Vagina (tissue), 2 donors: Measurements from ENCODE around the gene CREM. TPM values are rescaled to one million over a fixed set of nuclear protein-coding genes. Genes with fewer than 3 reads are reported as not detected.

Source experiments
- DNase-seq, 2 donors: peaks; one replicate each; pipeline ENCODE4 v3.0.0-alpha.2; 2017; ENCODE audit errors: extremely low spot score in 2 of 2
- H3K27ac ChIP-seq: fragments of 200-600 bp; sonication (generic); one replicate; pipeline ENCODE4 v1.5.1; 2019
- H3K27me3 ChIP-seq: fragments of 200-600 bp; sonication (generic); one replicate; pipeline ENCODE4 v1.5.1; 2019
- H3K36me3 ChIP-seq, 2 donors: fragments of 200-600 bp; sonication (generic); one replicate each; pipeline ENCODE4 v1.5.1; 2017 to 2019
- H3K4me1 ChIP-seq: fragments of 200-600 bp; sonication (generic); one replicate; pipeline ENCODE4 v1.5.1; 2019
- H3K4me3 ChIP-seq, 2 donors: fragments of 200-600 bp; sonication (generic); 1 replicate in 1 of 2; 2 replicates in 1 of 2; pipeline ENCODE4 v1.5.1; 2016 to 2019
- H3K9me3 ChIP-seq: fragments of 200-600 bp; sonication (generic); one replicate; pipeline ENCODE4 v1.5.1; 2019
- POLR2A ChIP-seq, 2 donors: fragments of 450-650 bp; IDR thresholded peaks; one replicate each; pipeline ENCODE4 v1.6.1; 2017; ENCODE audit warnings: antibody characterized with exemption in 2 of 2, mild to moderate bottlenecking in 2 of 2, moderate library complexity in 2 of 2
- POLR2AphosphoS5 ChIP-seq, 2 donors: sonication (generic); formaldehyde crosslinking; IDR thresholded peaks; one replicate each; pipeline ENCODE4 v1.9.0; 2017; ENCODE audit warnings: antibody characterized with exemption in 2 of 2, mild to moderate bottlenecking in 2 of 2, low read depth in 1 of 2; ENCODE audit not compliant: insufficient read depth in 1 of 2
- intact Hi-C: fragments of 100-400 bp; cut with DNase I; formaldehyde crosslinking; loops from one replicate; pipeline ENCODE4 v1.15.1; 2023
- total RNA-seq: library from RNA; depleted of rRNA; stranded (reverse); fragments of >200 nt; gene quantifications from one replicate; pipeline ENCODE4 v1.2.3, GENCODE V29; 2016
- TF ChIP-seq, protein P1 (sequence below), 3 experiments: fragments of 450-650 bp in 2 of 3; fragments of 200-600 bp in 1 of 3; sonication (generic) in 1 of 3; IDR thresholded peaks; one replicate each; pipeline ENCODE4 v1.5.1; 2017 to 2019; ENCODE audit warnings: antibody characterized with exemption in 3 of 3, mild to moderate bottlenecking in 2 of 3, moderate library complexity in 2 of 3

Gene CREM
- total RNA-seq, 1 donor from 2014 or later, result 32.9 TPM

DNA sequence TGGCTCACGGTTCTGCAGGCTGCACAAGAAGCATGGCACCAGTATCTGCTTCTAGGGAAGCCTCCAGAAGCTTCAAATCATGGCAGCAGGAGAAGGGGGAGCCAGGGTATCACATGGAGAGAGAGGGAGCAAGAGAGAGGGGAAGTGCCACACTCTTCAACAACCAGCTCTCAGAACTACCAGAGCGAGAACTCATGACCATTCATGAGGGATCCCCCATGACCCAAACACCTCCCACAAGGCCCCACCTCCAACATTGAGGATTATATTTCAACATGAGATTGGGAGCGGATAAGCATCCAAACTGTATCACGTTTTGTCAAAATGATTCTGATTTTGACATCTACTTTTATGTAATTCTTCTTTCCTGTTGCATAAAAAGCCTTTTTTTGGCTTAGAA, 38.5 kb downstream of the CREM start:
- Histone ChIP-seq H3K4me3 (no peak overlapping the region), H3K27me3 (no peaks in the 10 kb centered on the region), H3K27ac (no peak overlapping the region), H3K4me1 (no peaks in the 10 kb centered on the region), H3K9me3 (no peaks in the 10 kb centered on the region), H3K36me3 (no peaks in the 10 kb centered on the region)
- no peak for DNase-seq
- intact Hi-C loops, result no loop called here
- no peak for TF ChIP-seq POLR2A (IDR thresholded peaks at IDR 0.05)
- no peak for TF ChIP-seq POLR2AphosphoS5 (IDR thresholded peaks at IDR 0.05; ENCODE audit: insufficient read depth in 1 of 2, low read depth in 1 of 2)
- TF ChIP-seq, protein P1, sequence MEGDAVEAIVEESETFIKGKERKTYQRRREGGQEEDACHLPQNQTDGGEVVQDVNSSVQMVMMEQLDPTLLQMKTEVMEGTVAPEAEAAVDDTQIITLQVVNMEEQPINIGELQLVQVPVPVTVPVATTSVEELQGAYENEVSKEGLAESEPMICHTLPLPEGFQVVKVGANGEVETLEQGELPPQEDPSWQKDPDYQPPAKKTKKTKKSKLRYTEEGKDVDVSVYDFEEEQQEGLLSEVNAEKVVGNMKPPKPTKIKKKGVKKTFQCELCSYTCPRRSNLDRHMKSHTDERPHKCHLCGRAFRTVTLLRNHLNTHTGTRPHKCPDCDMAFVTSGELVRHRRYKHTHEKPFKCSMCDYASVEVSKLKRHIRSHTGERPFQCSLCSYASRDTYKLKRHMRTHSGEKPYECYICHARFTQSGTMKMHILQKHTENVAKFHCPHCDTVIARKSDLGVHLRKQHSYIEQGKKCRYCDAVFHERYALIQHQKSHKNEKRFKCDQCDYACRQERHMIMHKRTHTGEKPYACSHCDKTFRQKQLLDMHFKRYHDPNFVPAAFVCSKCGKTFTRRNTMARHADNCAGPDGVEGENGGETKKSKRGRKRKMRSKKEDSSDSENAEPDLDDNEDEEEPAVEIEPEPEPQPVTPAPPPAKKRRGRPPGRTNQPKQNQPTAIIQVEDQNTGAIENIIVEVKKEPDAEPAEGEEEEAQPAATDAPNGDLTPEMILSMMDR (IDR thresholded peaks at IDR 0.05), result no peak

DNA sequence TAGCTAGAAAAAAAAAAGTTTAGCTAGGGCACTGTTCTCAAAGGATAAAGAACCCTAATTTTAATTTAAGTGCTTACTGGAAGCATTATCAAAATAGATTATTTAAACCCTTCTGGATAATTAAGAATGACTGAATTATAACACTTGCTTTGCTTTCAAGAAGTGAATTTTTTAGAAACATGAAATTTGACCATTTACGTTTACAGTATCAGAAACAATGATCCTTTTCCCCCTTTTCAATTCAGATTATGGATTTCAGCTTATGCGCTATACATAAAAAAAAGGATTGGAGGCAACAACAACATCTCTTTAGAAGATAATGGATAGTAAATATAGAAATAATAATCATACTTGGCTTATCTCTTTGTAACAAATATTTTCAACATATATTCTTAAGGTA, 39.2 kb downstream of the CREM start:
- TF ChIP-seq, protein P1 (IDR thresholded peaks at IDR 0.05), result no peak
- no peak for TF ChIP-seq POLR2AphosphoS5 (IDR thresholded peaks at IDR 0.05; ENCODE audit: insufficient read depth in 1 of 2, low read depth in 1 of 2)
- H3K36me3 ChIP-seq, result no peaks in the 10 kb centered on the region
- no peaks in the 10 kb centered on the region for H3K9me3 ChIP-seq
- intact Hi-C loops, result no loop called here
- no peaks in the 10 kb centered on the region for H3K4me1 ChIP-seq
- no peak for DNase-seq
- no peak overlapping the region for H3K4me3 ChIP-seq
- H3K27ac ChIP-seq, result no peak overlapping the region
- H3K27me3 ChIP-seq, result no peaks in the 10 kb centered on the region

DNA sequence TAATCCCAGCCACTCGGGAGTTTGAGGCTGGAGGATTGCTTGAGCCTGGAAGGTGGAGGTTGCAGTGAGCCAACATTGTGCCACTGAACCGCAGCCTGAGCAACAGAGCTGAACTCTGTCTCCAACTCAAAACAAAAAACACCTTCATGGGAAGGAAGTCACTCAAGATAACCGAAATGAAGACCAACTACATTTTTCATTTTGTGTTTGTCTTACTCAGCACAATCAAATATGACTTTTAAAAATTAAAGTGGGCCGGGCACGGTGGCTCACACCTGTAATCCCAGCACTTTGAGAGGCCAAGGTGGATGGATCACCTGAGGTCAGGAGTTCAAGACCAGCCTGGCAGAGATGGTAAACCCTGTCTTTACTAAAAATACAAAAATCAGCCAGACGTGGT, 40.0 kb downstream of the CREM start:
- TF ChIP-seq, protein P1 (IDR thresholded peaks at IDR 0.05), result no peak
- TF ChIP-seq POLR2AphosphoS5 (IDR thresholded peaks at IDR 0.05; ENCODE audit: insufficient read depth in 1 of 2, low read depth in 1 of 2) (no peak), POLR2A (IDR thresholded peaks at IDR 0.05) (no peak)
- Histone ChIP-seq H3K27me3 (no peaks in the 10 kb centered on the region), H3K4me3 (no peak overlapping the region), H3K9me3 (no peaks in the 10 kb centered on the region), H3K36me3 (no peaks in the 10 kb centered on the region), H3K27ac (no peak overlapping the region), H3K4me1 (no peaks in the 10 kb centered on the region)
- no peak for DNase-seq
- intact Hi-C loops, result no loop called here

DNA sequence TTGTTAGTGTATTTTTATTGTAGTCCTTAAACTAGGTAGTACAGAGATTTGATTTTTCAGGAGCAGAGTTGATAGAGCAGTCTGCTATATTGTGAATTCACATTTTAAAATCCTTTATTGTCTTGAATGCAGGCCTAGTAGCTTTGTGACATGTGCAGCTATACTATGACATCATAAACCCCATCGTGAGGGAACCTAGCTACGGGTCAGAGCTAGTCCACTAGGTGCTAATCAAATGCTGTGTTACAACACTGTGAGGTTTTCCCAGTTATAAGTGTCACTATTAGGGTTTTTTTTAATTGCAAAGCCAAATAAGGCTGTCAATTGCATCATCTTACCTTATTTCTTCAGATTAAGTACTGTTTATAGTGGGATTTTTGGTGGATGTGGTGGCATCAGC, 40.7 kb downstream of the CREM start:
- Histone ChIP-seq H3K27me3 (no peaks in the 10 kb centered on the region), H3K4me1 (no peaks in the 10 kb centered on the region), H3K4me3 (no peak overlapping the region), H3K27ac (no peak overlapping the region), H3K36me3 (no peaks in the 10 kb centered on the region), H3K9me3 (no peaks in the 10 kb centered on the region)
- intact Hi-C loops, result no loop called here
- TF ChIP-seq, protein P1 (IDR thresholded peaks at IDR 0.05), result no peak
- TF ChIP-seq POLR2A (IDR thresholded peaks at IDR 0.05) (no peak), POLR2AphosphoS5 (IDR thresholded peaks at IDR 0.05; ENCODE audit: insufficient read depth in 1 of 2, low read depth in 1 of 2) (no peak)
- DNase-seq, result no peak

DNA sequence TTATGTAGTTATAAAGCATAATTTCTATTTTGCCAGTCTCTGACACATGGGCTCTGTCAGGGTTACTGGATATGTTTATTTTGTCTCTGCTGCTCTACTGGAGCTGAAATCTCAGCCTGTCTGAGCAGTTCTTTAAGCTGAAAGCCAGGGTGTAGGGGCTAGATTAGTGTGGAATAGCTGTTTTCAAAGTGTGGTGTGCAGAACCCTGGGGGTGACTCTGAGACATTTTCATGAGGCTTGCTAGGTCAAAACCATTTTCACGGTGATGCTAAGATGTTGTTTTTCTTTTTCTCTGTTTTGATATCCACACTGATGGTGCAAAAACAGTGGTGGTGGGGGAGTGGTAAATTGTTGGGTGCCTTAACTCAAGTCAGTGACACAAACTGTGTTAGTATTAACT, 45.5 kb downstream of the CREM start:
- Histone ChIP-seq H3K27ac (peak overlapping the region; percentile 20), H3K27me3 (no peaks in the 10 kb centered on the region), H3K9me3 (no peaks in the 10 kb centered on the region), H3K4me3 (no peak overlapping the region), H3K4me1 (no peaks in the 10 kb centered on the region), H3K36me3 (no peaks in the 10 kb centered on the region)
- TF ChIP-seq POLR2AphosphoS5 (IDR thresholded peaks at IDR 0.05; ENCODE audit: insufficient read depth in 1 of 2, low read depth in 1 of 2) (no peak), POLR2A (IDR thresholded peaks at IDR 0.05) (no peak)
- TF ChIP-seq, protein P1 (IDR thresholded peaks at IDR 0.05), result no peak
- no peak for DNase-seq
- intact Hi-C loops, result no loop called here
